ENCODE results near the gene IRAK1.

Gene IRAK1

GRCh38 chrX:154016366-154017076 is 3.2 kb downstream of the IRAK1 start:
- DNase-seq (ENCODE audit: low read depth, low spot score), result no peak
- TF ChIP-seq CTCF (IDR thresholded peaks at IDR 0.05; ENCODE audit: low read depth, low read length), result no peak
- no peak overlapping the region for H3K4me3 ChIP-seq (ENCODE audit: low read depth, low read length)
- in situ Hi-C loops (cut with HindIII; ENCODE audit: low sequenced_read_pairs), result no loop called here

- in situ Hi-C loops (cut with HindIII; ENCODE audit: low sequenced_read_pairs), result no loop called here
Observed at GRCh38 chrX:154015581-154016264, 4.0 kb downstream of the IRAK1 start.

GRCh38 chrX:154014429-154015380 is 5.0 kb downstream of the IRAK1 start:
- in situ Hi-C loops (cut with HindIII; ENCODE audit: low sequenced_read_pairs), result no loop called here
- TF ChIP-seq CTCF (IDR thresholded peaks at IDR 0.05; ENCODE audit: low read depth, low read length), result no peak
- H3K4me3 ChIP-seq (ENCODE audit: low read depth, low read length), result no peak overlapping the region
- DNase-seq (ENCODE audit: low read depth, low spot score), result no peak

More at GRCh38 chrX:154015581-154016264, 4.0 kb downstream of the IRAK1 start:
- TF ChIP-seq CTCF (IDR thresholded peaks at IDR 0.05; ENCODE audit: low read depth, low read length), result no peak
- DNase-seq (ENCODE audit: low read depth, low spot score), result no peak
- no peak overlapping the region for H3K4me3 ChIP-seq (ENCODE audit: low read depth, low read length)

- peak; percentile 86 for TF ChIP-seq CTCF (IDR thresholded peaks at IDR 0.05; ENCODE audit: low read depth, low read length)
- H3K4me3 ChIP-seq (ENCODE audit: low read depth, low read length), result no peak overlapping the region
- DNase-seq (ENCODE audit: low read depth, low spot score), result no peak
- in situ Hi-C loops (cut with HindIII; ENCODE audit: low sequenced_read_pairs), result no loop called here
Observed at GRCh38 chrX:154013614-154014360, 5.9 kb downstream of the IRAK1 start.

GRCh38 chrX:154013001-154013421 is 6.7 kb downstream of the IRAK1 start:
- H3K4me3 ChIP-seq (ENCODE audit: low read depth, low read length), result no peak overlapping the region
- TF ChIP-seq CTCF (IDR thresholded peaks at IDR 0.05; ENCODE audit: low read depth, low read length), result no peak
- in situ Hi-C loops (cut with HindIII; ENCODE audit: low sequenced_read_pairs), result no loop called here
- no peak for DNase-seq (ENCODE audit: low read depth, low spot score)
